Hepatocyte (in vitro differentiated cells): ENCODE measurements around the gene CCDC74B.
"Not testable (repeated sequence)": the region's sequence is repeated elsewhere in the genome, so short reads cannot be mapped to it uniquely, and the experiment has no call there.

Experiments used
- EZH2phosphoT487 ChIP-seq: fragments of 200-600 bp; sonication (generic); IDR thresholded peaks from one replicate; pipeline ENCODE4 v1.6.1; 2018; ENCODE audit warnings: antibody characterized with exemption, mild to moderate bottlenecking, low read depth, moderate library complexity; ENCODE audit not compliant: unreplicated experiment, severe bottlenecking
- TF ChIP-seq, protein P1 (sequence below): fragments of 200-600 bp; sonication (generic); IDR thresholded peaks from 2 replicates; pipeline ENCODE4 v1.5.1; 2016; ENCODE audit warnings: antibody characterized with exemption, mild to moderate bottlenecking; ENCODE audit not compliant: poor library complexity

GRCh38 chr2:130141002-130141401 lies 3.9 kb downstream of the CCDC74B start:
- TF ChIP-seq, protein P1, sequence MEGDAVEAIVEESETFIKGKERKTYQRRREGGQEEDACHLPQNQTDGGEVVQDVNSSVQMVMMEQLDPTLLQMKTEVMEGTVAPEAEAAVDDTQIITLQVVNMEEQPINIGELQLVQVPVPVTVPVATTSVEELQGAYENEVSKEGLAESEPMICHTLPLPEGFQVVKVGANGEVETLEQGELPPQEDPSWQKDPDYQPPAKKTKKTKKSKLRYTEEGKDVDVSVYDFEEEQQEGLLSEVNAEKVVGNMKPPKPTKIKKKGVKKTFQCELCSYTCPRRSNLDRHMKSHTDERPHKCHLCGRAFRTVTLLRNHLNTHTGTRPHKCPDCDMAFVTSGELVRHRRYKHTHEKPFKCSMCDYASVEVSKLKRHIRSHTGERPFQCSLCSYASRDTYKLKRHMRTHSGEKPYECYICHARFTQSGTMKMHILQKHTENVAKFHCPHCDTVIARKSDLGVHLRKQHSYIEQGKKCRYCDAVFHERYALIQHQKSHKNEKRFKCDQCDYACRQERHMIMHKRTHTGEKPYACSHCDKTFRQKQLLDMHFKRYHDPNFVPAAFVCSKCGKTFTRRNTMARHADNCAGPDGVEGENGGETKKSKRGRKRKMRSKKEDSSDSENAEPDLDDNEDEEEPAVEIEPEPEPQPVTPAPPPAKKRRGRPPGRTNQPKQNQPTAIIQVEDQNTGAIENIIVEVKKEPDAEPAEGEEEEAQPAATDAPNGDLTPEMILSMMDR = not testable (repeated sequence)
- not testable (repeated sequence) for TF ChIP-seq EZH2phosphoT487
